ENCODE measurements around the gene CLNK.

GRCh38 chr4:10442976-10443375, 241.6 kb downstream of the CLNK start:
- TF ChIP-seq ZNF274 (IDR thresholded peaks at IDR 0.05; ENCODE audit: low read depth, low read length) (no peak), YY1 (IDR thresholded peaks at IDR 0.05; ENCODE audit: insufficient read depth, insufficient read length) (no peak)
